ENCODE data around the gene ARL6IP4.
A peak's percentile ranks its signal among the peaks of the same experiment; 100 is the strongest.

ARL6IP4 gene

DNA sequence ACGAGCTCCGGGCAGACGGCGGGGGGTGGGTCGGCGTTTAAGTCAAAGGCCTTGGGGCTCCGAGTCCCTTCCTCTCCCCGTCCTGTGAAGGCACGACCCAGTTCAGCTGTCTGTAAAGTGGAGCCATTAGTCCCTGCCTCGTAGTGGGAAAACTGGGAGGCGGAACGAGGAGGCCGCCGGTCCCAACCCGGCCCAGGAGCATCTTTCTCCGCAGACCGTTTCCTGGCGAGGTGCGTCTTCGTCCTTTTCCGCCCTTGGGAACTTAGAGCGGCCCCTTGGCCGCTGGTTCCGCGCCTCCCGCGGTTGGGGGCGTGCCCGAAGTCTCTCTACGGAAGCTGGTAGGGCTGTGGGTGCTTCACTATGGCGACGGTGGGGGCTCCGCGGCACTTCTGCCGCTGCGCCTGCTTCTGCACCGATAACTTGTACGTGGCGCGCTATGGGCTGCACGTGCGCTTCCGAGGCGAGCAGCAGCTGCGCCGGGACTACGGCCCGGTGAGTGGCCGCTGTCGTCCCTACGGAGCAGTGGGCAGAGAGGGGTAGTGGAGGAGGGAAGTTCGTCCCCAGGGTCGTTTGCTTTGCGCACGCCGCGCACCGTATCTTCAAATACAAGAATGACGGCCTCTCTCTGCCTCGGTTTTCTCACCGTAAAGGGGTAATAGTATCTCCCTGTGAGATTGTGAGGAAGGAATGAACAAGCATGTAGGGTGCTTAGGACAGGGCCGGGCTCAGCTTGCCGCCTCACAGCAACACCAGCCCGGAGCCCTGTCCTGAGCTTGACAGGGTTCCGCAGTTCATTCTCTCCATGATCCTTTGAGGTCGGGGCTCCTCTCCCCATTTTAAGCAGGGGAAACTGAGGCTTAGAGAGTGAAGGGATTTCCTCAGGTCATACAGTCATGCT is 5.3 kb upstream of the ARL6IP4 start, which contains the start of gene OGFOD2:
OGFOD2 (plus strand) TSS at position 353 of the 898 bp plus-strand sequence; CDS start at position 361, 8 bp downstream.
- TF ChIP-seq, protein P1, sequence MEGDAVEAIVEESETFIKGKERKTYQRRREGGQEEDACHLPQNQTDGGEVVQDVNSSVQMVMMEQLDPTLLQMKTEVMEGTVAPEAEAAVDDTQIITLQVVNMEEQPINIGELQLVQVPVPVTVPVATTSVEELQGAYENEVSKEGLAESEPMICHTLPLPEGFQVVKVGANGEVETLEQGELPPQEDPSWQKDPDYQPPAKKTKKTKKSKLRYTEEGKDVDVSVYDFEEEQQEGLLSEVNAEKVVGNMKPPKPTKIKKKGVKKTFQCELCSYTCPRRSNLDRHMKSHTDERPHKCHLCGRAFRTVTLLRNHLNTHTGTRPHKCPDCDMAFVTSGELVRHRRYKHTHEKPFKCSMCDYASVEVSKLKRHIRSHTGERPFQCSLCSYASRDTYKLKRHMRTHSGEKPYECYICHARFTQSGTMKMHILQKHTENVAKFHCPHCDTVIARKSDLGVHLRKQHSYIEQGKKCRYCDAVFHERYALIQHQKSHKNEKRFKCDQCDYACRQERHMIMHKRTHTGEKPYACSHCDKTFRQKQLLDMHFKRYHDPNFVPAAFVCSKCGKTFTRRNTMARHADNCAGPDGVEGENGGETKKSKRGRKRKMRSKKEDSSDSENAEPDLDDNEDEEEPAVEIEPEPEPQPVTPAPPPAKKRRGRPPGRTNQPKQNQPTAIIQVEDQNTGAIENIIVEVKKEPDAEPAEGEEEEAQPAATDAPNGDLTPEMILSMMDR (IDR thresholded peaks at IDR 0.05; ENCODE audit: control insufficient read depth, insufficient read depth, low read depth, low read length, missing control alignments) = no peak
- DNase-seq (ENCODE audit: low read depth) = peak; percentile 53
- peak within 1 kb of the TSS; percentile 90 for H3K4me3 ChIP-seq (ENCODE audit: control insufficient read depth, low read depth, low read length)

DNA sequence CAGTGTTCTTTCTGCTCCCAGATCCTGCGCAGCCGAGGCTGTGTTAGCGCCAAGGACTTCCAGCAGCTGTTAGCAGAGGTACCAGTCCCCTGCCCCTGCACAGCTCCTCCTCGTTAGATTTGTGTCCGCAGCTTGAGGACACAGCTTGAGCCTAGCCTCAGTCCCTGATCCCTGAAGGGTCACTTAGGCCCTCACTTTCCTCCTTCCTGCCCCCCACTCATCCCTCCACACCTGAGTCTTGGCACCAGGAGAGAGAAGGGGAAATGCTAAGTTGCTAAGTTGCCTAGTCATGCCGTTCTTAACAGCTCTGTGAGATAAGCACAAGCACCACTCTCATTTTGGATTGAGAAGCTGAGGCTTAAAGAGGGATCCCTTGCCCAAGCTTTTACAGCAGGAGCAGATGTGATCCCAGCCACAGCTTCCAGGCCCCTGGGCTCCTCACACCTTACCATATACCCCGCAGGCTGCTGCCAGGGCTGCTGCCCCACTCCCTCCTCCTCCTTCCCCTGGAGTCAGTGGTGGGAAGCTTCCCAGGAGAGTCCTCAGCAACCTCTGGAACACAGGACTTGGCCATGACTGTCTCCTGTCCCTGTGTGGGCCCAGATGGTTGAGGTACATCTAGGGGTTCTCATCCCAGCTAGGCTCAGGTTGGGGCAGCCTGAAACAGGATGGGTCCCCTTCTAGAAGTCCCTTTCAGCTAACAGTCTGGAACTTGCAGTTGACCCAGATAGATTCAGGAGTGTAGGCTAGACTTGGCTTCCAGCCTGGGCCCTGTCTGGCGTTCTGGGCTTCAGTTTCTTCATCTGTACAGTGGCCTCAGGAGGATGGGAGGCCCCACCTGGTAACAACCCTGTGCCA is 4.5 kb upstream of the ARL6IP4 start:
- DNase-seq (ENCODE audit: low read depth) = no peak
- TF ChIP-seq, protein P1 (IDR thresholded peaks at IDR 0.05; ENCODE audit: control insufficient read depth, insufficient read depth, low read depth, low read length, missing control alignments) = no peak
- peak overlapping the region; percentile 90 for H3K4me3 ChIP-seq (ENCODE audit: control insufficient read depth, low read depth, low read length)

DNA sequence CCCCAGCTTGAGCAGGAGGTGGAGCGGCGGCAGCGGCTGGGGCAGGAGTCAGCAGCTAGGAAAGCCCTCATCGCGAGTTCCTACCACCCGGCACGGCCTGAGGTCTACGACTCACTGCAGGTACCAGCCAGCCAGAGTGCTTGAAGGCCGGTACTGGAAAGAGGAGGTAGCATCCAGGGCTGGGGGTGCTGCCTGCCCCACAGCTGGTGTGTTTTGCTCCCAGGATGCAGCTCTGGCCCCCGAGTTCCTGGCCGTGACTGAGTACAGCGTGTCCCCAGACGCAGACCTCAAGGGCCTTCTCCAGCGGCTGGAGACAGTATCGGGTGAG is 3.9 kb upstream of the ARL6IP4 start:
- TF ChIP-seq, protein P1 (IDR thresholded peaks at IDR 0.05; ENCODE audit: control insufficient read depth, insufficient read depth, low read depth, low read length, missing control alignments) = no peak
- H3K4me3 ChIP-seq (ENCODE audit: control insufficient read depth, low read depth, low read length) = no peak overlapping the region; the same call in 1 of the 2 replicates

DNA sequence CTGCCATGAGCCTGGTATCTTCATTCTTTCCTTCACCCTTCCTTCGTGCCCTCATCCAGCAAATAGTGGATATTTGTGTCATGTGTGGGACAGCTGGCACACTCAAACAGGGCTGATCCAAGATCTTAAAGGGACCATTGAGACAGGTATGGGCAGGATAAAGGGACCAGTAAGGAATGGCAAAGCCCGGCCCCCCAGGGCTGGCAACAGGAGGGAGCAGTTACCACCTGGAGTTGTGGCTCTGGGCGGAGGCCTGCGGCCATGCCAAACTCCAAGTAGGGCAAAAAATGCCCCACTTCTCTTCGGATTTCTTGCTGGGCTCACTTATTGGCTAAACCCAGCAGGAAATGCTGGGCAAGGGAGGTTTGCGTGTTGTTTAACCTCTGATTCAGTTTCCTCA is 3.3 kb upstream of the ARL6IP4 start:
- TF ChIP-seq, protein P1 (IDR thresholded peaks at IDR 0.05; ENCODE audit: control insufficient read depth, insufficient read depth, low read depth, low read length, missing control alignments) = no peak
- no peak for DNase-seq (ENCODE audit: low read depth)
- H3K4me3 ChIP-seq (ENCODE audit: control insufficient read depth, low read depth, low read length) = no peak overlapping the region

More for the DNA sequence above, 3.9 kb upstream of the ARL6IP4 start:
- no peak for DNase-seq (ENCODE audit: low read depth)

DNA sequence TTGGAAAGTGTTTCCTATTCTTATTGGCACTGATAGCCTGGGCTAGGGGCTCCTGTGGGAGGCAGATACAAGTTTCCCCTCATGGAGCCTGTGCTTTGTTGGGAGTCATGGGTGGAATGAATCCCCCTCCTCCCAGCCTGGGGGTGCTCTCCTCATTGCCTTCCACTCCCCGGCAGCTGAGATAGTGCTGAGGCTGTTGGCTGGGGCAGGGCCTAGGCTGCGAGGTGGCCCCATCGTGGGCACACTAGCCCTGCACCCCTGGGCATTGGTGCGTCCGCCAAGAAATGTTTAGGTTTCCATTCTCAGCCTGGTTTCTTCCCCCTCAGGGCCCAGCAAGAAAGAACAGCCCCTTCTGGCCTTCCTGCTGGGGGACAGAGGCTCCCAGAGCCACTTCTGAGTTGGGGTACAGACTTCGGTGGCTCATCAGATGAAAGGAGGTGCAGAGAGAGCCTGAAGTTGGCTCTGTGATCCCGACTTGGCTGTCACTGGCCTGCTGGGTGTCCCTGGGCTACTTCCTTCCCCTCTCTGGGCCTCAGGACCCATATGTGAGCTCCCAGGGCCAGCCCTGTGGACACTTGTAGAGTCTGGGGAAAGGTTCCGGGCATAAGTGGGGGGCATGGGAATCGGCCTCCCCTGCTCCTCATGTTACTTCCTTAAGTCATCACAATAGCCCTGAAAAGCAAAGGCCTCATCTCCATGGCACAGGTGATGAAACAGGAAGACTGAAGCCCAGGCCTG is 2.7 kb upstream of the ARL6IP4 start:
- H3K4me3 ChIP-seq (ENCODE audit: control insufficient read depth, low read depth, low read length) = no peak overlapping the region

More for the DNA sequence above, 2.7 kb upstream of the ARL6IP4 start:
- DNase-seq (ENCODE audit: low read depth) = no peak
- TF ChIP-seq, protein P1 (IDR thresholded peaks at IDR 0.05; ENCODE audit: control insufficient read depth, insufficient read depth, low read depth, low read length, missing control alignments) = no peak
